MCF 10A (cell line): ENCODE results near the gene RAP1GAP. TPM values are rescaled to one million over a fixed set of nuclear protein-coding genes. Genes with fewer than 3 reads are reported as not detected.

Experiments used
- BruUV-seq: library from RNA; stranded (reverse); fragments of 400-500 nt; replicated peaks from 2 replicates; lab custom pipeline; 2021; lab: Mats Ljungman, UMichigan
- CTCF ChIA-PET: fragments of 300-600 bp; sonication (Branson Sonifier 250); formaldehyde crosslinking; extraction: SDS; loops from one replicate; lab custom pipeline; 2021; ENCODE audit warnings: antibody characterized with exemption, inconsistent platforms; lab: Yijun Ruan, JAX
- POLR2A ChIA-PET: fragments of 300-600, 350-650 bp; sonication (Branson Sonifier 250); formaldehyde crosslinking; extraction: SDS; loops from one replicate; lab custom pipeline; 2020; ENCODE audit warnings: antibody characterized with exemption, inconsistent platforms; lab: Yijun Ruan, JAX
- DNase-seq: peaks from one replicate; pipeline ENCODE4 v3.0.0-alpha.2; 2018; ENCODE audit not compliant: unreplicated experiment
- H3K27ac Mint-ChIP-seq: one replicate; pipeline ENCODE4 v1.8.0; 2022; ENCODE audit warnings: mild to moderate bottlenecking, low read depth, mixed read lengths; ENCODE audit not compliant: unreplicated experiment
- H3K27me3 Mint-ChIP-seq: one replicate; pipeline ENCODE4 v1.8.0; 2022; ENCODE audit warnings: mixed read lengths; ENCODE audit not compliant: insufficient read depth, unreplicated experiment
- H3K36me3 Mint-ChIP-seq: one replicate; pipeline ENCODE4 v1.8.0; 2022; ENCODE audit warnings: mild to moderate bottlenecking, moderate library complexity, mixed read lengths; ENCODE audit not compliant: insufficient read depth, unreplicated experiment
- H3K4me1 Mint-ChIP-seq: one replicate; pipeline ENCODE4 v1.8.0; 2022; ENCODE audit warnings: mixed read lengths; ENCODE audit not compliant: insufficient read depth, unreplicated experiment
- H3K4me3 Mint-ChIP-seq: one replicate; pipeline ENCODE4 v1.8.0; 2022; ENCODE audit warnings: mild to moderate bottlenecking, moderate library complexity, mixed read lengths; ENCODE audit not compliant: unreplicated experiment
- H3K9me3 Mint-ChIP-seq: one replicate; pipeline ENCODE4 v1.8.0; 2022; ENCODE audit warnings: mixed read lengths; ENCODE audit not compliant: unreplicated experiment
- CTCF ChIP-seq: fragments of 200-600 bp; IDR thresholded peaks from one replicate; pipeline ENCODE4 v1.8.0; 2022; ENCODE audit warnings: antibody characterized with exemption, mild to moderate bottlenecking; ENCODE audit not compliant: unreplicated experiment
- intact Hi-C: fragments of 100-400 bp; cut with micrococcal nuclease; formaldehyde crosslinking; loops from 2 replicates; pipeline ENCODE4 v1.14.1; 2022
- total RNA-seq: library from RNA; stranded (reverse); gene quantifications from 2 replicates; pipeline ENCODE4 v1.2.3, GENCODE V29; 2022

Gene RAP1GAP
- total RNA-seq, 1 experiment from 2014 or later, result not detected

GRCh38 chr1:21663248-21663950, 5.8 kb downstream of the RAP1GAP start:
- POLR2A ChIA-PET, result interaction anchor here (1.3 kb wide), 1 partner anchor 753 kb away, joined by 3 read pairs; no protein-coding TSS in a partner anchor
- DNase-seq, result no peak
- no peak overlapping the region for H3K4me3 Mint-ChIP-seq
- H3K27me3 Mint-ChIP-seq, result peaks cover 29% of the 10 kb centered on the region
- no TSS peak for BruUV-seq
- H3K36me3 Mint-ChIP-seq, result peaks cover 6% of the 10 kb centered on the region
- TF ChIP-seq CTCF, result no peak
- CTCF ChIA-PET, result interaction anchor here (0.6 to 1.1 kb wide), 3 partner anchors 128 to 460 kb away, joined by 3 read pairs; no protein-coding TSS in a partner anchor
- intact Hi-C loops, result no loop called here
- H3K4me1 Mint-ChIP-seq, result no peaks in the 10 kb centered on the region
- no peak overlapping the region for H3K27ac Mint-ChIP-seq
- no peaks in the 10 kb centered on the region for H3K9me3 Mint-ChIP-seq

- peaks cover 6% of the 10 kb centered on the region for H3K36me3 Mint-ChIP-seq
- no peak overlapping the region for H3K27ac Mint-ChIP-seq
- no peak for DNase-seq
- no TSS peak for BruUV-seq
- intact Hi-C loops, result no loop called here
- POLR2A ChIA-PET, result no interaction called here
- no peaks in the 10 kb centered on the region for H3K4me1 Mint-ChIP-seq
- H3K27me3 Mint-ChIP-seq, result peaks cover 29% of the 10 kb centered on the region
- no peaks in the 10 kb centered on the region for H3K9me3 Mint-ChIP-seq
- CTCF ChIA-PET, result interaction anchor here (0.6 to 1.1 kb wide), 2 partner anchors 292 to 461 kb away, joined by 3 read pairs; no protein-coding TSS in a partner anchor
- no peak for TF ChIP-seq CTCF
- H3K4me3 Mint-ChIP-seq, result no peak overlapping the region
Measured at GRCh38 chr1:21662426-21663247, 6.5 kb downstream of the RAP1GAP start.

GRCh38 chr1:21661886-21662285, 7.3 kb downstream of the RAP1GAP start:
- intact Hi-C loops, result no loop called here
- ChIA-PET POLR2A (no interaction called here), CTCF (interaction anchor here (0.5 kb wide), 1 partner anchor 39 kb away, joined by 3 read pairs; no protein-coding TSS in a partner anchor)
- Mint-ChIP-seq H3K27ac (no peak overlapping the region), H3K4me1 (no peaks in the 10 kb centered on the region), H3K4me3 (no peak overlapping the region), H3K9me3 (no peaks in the 10 kb centered on the region), H3K27me3 (peaks cover 29% of the 10 kb centered on the region), H3K36me3 (peaks cover 6% of the 10 kb centered on the region)
- no TSS peak for BruUV-seq
- no peak for TF ChIP-seq CTCF
- DNase-seq, result no peak

GRCh38 chr1:21659924-21660326, 9.2 kb downstream of the RAP1GAP start:
- no peaks in the 10 kb centered on the region for H3K9me3 Mint-ChIP-seq
- intact Hi-C loops, result loop anchor here (5.0 to 10.0 kb wide), 3 partner anchors 145 to 757 kb away; no protein-coding TSS in a partner anchor
- no TSS peak for BruUV-seq
- CTCF ChIA-PET, result interaction anchor here (0.6 to 4.7 kb wide), 11 partner anchors 10 to 1851 kb away, joined by 3 to 33 read pairs (median 3); no protein-coding TSS in a partner anchor
- peak overlapping the region; percentile 35 for H3K4me3 Mint-ChIP-seq
- no peak overlapping the region for H3K27ac Mint-ChIP-seq
- H3K27me3 Mint-ChIP-seq, result peaks cover 29% of the 10 kb centered on the region
- H3K4me1 Mint-ChIP-seq, result no peaks in the 10 kb centered on the region
- H3K36me3 Mint-ChIP-seq, result no peaks in the 10 kb centered on the region
- no peak for TF ChIP-seq CTCF
- POLR2A ChIA-PET, result interaction anchor here (0.9 to 1.1 kb wide), 2 partner anchors 21 to 28 kb away, joined by 3 to 4 read pairs; no protein-coding TSS in a partner anchor
- DNase-seq, result no peak
